H1 (cell line): ENCODE measurements around the gene ANK3. TPM values are rescaled to one million over a fixed set of nuclear protein-coding genes. Genes with fewer than 3 reads are reported as not detected.
A peak's percentile ranks its signal among the peaks of the same experiment; 100 is the strongest.

ENCODE experiments used
- CTCF ChIA-PET: fragments of 300-600 bp; sonication (Branson Sonifier 250); formaldehyde crosslinking; loops from one replicate; lab custom pipeline; 2021; ENCODE audit not compliant: partially characterized antibody; lab: Charles Lee
- POLR2A ChIA-PET: fragments of 300-600 bp; sonication (Branson Sonifier 250); formaldehyde crosslinking; loops from one replicate; lab custom pipeline; 2021; ENCODE audit warnings: inconsistent platforms; ENCODE audit not compliant: partially characterized antibody; lab: Charles Lee
- DNase-seq, 2 experiments: peaks; one replicate each; pipeline versions ENCODE4 v3.0.0 to v3.0.0-alpha.2; 2010 to 2022; ENCODE audit warnings: low spot score in 2 of 2, low read depth in 1 of 2, mixed read lengths in 1 of 2
- FAIRE-seq: peaks from 2 replicates; lab custom pipeline; 2011; peaks lifted over from hg19 to GRCh38; lab: Jason Lieb, UNC
- H2AFZ ChIP-seq: 2 replicates; pipeline ENCODE4 v1.8.1; 2012; ENCODE audit warnings: low read length, inconsistent platforms
- H2AK5ac ChIP-seq: 2 replicates; pipeline ENCODE4 v1.6.1; 2013; ENCODE audit warnings: low read depth, low read length
- H2BK120ac ChIP-seq: replicated peaks from 2 replicates; pipeline ENCODE3; 2013; ENCODE audit warnings: low read depth, low read length, inconsistent platforms
- H2BK12ac ChIP-seq: 2 replicates; pipeline ENCODE4 v1.6.1; 2013; ENCODE audit warnings: low read depth, low read length
- H2BK15ac ChIP-seq: 2 replicates; pipeline ENCODE4 v1.6.1; 2013; ENCODE audit warnings: low read length
- H2BK20ac ChIP-seq: 2 replicates; pipeline ENCODE4 v1.6.1; 2013; ENCODE audit warnings: low read length
- H2BK5ac ChIP-seq: 2 replicates; pipeline ENCODE4 v1.6.1; 2013; ENCODE audit warnings: low read depth, low read length
- H3K14ac ChIP-seq: 2 replicates; pipeline ENCODE4 v1.6.1; 2013; ENCODE audit warnings: inconsistent platforms; ENCODE audit not compliant: insufficient read length
- H3K18ac ChIP-seq: 2 replicates; pipeline ENCODE4 v1.6.1; 2013; ENCODE audit warnings: low read length; ENCODE audit errors: extremely low read depth
- H3K23ac ChIP-seq: 2 replicates; pipeline ENCODE4 v1.6.1; 2013; ENCODE audit warnings: inconsistent platforms; ENCODE audit not compliant: insufficient read length
- H3K23me2 ChIP-seq: 2 replicates; pipeline ENCODE4 v1.6.1; 2013; ENCODE audit warnings: low read depth, low read length
- H3K27ac ChIP-seq: 2 replicates; pipeline ENCODE4 v1.6.1; 2011; ENCODE audit warnings: low read depth, low read length, inconsistent platforms
- H3K27me3 ChIP-seq, 4 experiments: replicated peaks in 1 of 4; 1 replicate in 1 of 4; 2 replicates in 3 of 4; pipeline versions ENCODE4 v1.6.1 to v1.8.1; 2011 to 2013; ENCODE audit warnings: low read length in 3 of 4, mild to moderate bottlenecking in 3 of 4, inconsistent platforms in 2 of 4, mixed read lengths in 2 of 4, moderate library complexity in 1 of 4; ENCODE audit not compliant: control insufficient read depth in 3 of 4, insufficient read depth in 3 of 4; ENCODE audit errors: extremely low read depth in 1 of 4
- H3K36me3 ChIP-seq, 4 experiments: 2 replicates each; pipeline versions ENCODE4 v1.6.1 to v1.8.1; 2011 to 2013; ENCODE audit warnings: mild to moderate bottlenecking in 4 of 4, low read length in 3 of 4, moderate library complexity in 2 of 4, control low read depth in 1 of 4, inconsistent platforms in 1 of 4; ENCODE audit not compliant: insufficient read depth in 4 of 4, control insufficient read depth in 2 of 4
- H3K4ac ChIP-seq: replicated peaks from 2 replicates; pipeline ENCODE3; 2013; ENCODE audit warnings: low read length, low read depth, mixed read lengths, inconsistent platforms; ENCODE audit not compliant: insufficient read length
- H3K4me1 ChIP-seq, 4 experiments: replicated peaks in 1 of 4; 1 replicate in 1 of 4; 2 replicates in 3 of 4; pipeline versions ENCODE4 v1.6.1 to v1.8.1; 2011 to 2013; ENCODE audit warnings: low read length in 3 of 4, inconsistent platforms in 2 of 4, mixed read lengths in 1 of 4; ENCODE audit not compliant: insufficient read depth in 4 of 4, control insufficient read depth in 3 of 4
- H3K4me2 ChIP-seq, 2 experiments: 2 replicates each; pipeline versions ENCODE4 v1.6.1 to v1.8.1; 2011 to 2013; ENCODE audit warnings: low read depth in 2 of 2, low read length in 2 of 2, control low read depth in 1 of 2, inconsistent platforms in 1 of 2, mild to moderate bottlenecking in 1 of 2; ENCODE audit not compliant: insufficient read depth in 1 of 2
- H3K4me3 ChIP-seq, 4 experiments: fragments of 200-600, 300-600 bp in 1 of 4; sonication (generic), shearing (Covaris generic), sonication (Bioruptor Twin) in 1 of 4; 2 replicates each; pipeline versions ENCODE4 v1.5.1 to v1.8.1; 2011 to 2016; ENCODE audit warnings: low read length in 4 of 4, low read depth in 3 of 4, control low read depth in 2 of 4, inconsistent platforms in 2 of 4, mild to moderate bottlenecking in 2 of 4, mixed read lengths in 1 of 4, moderate library complexity in 1 of 4; ENCODE audit not compliant: insufficient read depth in 2 of 4; ENCODE audit errors: extremely low read depth in 1 of 4
- H3K56ac ChIP-seq: replicated peaks from 2 replicates; pipeline ENCODE3; 2013; ENCODE audit warnings: low read depth, mild to moderate bottlenecking, mixed read lengths, low read length, inconsistent platforms; ENCODE audit not compliant: insufficient read length
- H3K79me1 ChIP-seq: 2 replicates; pipeline ENCODE4 v1.6.1; 2013; ENCODE audit warnings: low read depth, low read length, control low read depth
- H3K79me2 ChIP-seq, 2 experiments: 2 replicates each; pipeline versions ENCODE4 v1.6.1 to v1.8.1; 2012 to 2013; ENCODE audit warnings: low read length in 2 of 2, mild to moderate bottlenecking in 2 of 2, inconsistent platforms in 1 of 2; ENCODE audit not compliant: insufficient read depth in 2 of 2, control insufficient read depth in 1 of 2
- H3K9ac ChIP-seq, 4 experiments: replicated peaks in 1 of 4; 1 replicate in 1 of 4; 2 replicates in 3 of 4; pipeline versions ENCODE4 v1.6.1 to v1.8.1; 2011 to 2013; ENCODE audit warnings: low read depth in 3 of 4, low read length in 3 of 4, control low read depth in 2 of 4, mild to moderate bottlenecking in 2 of 4, moderate library complexity in 2 of 4, inconsistent platforms in 1 of 4; ENCODE audit errors: extremely low read depth in 1 of 4
- H3K9me3 ChIP-seq, 2 experiments: 2 replicates each; pipeline versions ENCODE4 v1.6.1 to v1.8.1; 2012 to 2013; ENCODE audit warnings: mild to moderate bottlenecking in 2 of 2, moderate library complexity in 2 of 2, control low read depth in 1 of 2, inconsistent platforms in 1 of 2, low read depth in 1 of 2, low read length in 1 of 2, mixed read lengths in 1 of 2; ENCODE audit not compliant: insufficient read depth in 2 of 2
- H4K20me1 ChIP-seq, 2 experiments: replicated peaks in 1 of 2; 2 replicates each; pipeline versions ENCODE3 to v1.8.1; 2011 to 2013; ENCODE audit warnings: inconsistent platforms in 2 of 2, low read length in 2 of 2, mild to moderate bottlenecking in 1 of 2; ENCODE audit not compliant: insufficient read depth in 2 of 2, control insufficient read depth in 1 of 2
- H4K5ac ChIP-seq: 2 replicates; pipeline ENCODE4 v1.6.1; 2013; ENCODE audit warnings: low read length, low read depth, mixed read lengths, inconsistent platforms; ENCODE audit not compliant: insufficient read length
- H4K8ac ChIP-seq: 2 replicates; pipeline ENCODE4 v1.8.0; 2013; ENCODE audit warnings: mild to moderate bottlenecking, moderate library complexity, low read length, inconsistent platforms; ENCODE audit not compliant: insufficient read depth; ENCODE audit errors: extremely low read depth
- H4K91ac ChIP-seq: replicated peaks from 2 replicates; pipeline ENCODE3; 2013; ENCODE audit warnings: low read length, mixed read lengths, inconsistent platforms; ENCODE audit not compliant: insufficient read length
- ASH2L ChIP-seq: fragments of 200-600, 300-600 bp; sonication (generic); IDR thresholded peaks from one replicate; pipeline ENCODE4 v1.7.1; 2017; ENCODE audit warnings: low read length
- ATF2 ChIP-seq: IDR thresholded peaks from 2 replicates; pipeline ENCODE4 v1.6.1; 2012; ENCODE audit warnings: low read length, inconsistent platforms
- ATF3 ChIP-seq: IDR thresholded peaks from 2 replicates; pipeline ENCODE4 v1.6.1; 2011; ENCODE audit warnings: low read depth, mild to moderate bottlenecking, low read length; ENCODE audit not compliant: insufficient read depth
- BRCA1 ChIP-seq: IDR thresholded peaks from 2 replicates; pipeline ENCODE4 v1.6.1; 2012; ENCODE audit warnings: low read depth, low read length, improper control_type of control experiment
- CBX8 ChIP-seq: fragments of 300-800, 300-1000 bp; sonication (generic); IDR thresholded peaks from 2 replicates; pipeline ENCODE4 v1.7.1; 2016; ENCODE audit warnings: low read depth, low read length, borderline replicate concordance
- CEBPB ChIP-seq: IDR thresholded peaks from 2 replicates; pipeline ENCODE4 v1.6.1; 2012; ENCODE audit warnings: low read depth, low read length
- MAFK ChIP-seq: IDR thresholded peaks from 2 replicates; pipeline ENCODE4 v1.6.1; 2012; ENCODE audit warnings: low read depth, mild to moderate bottlenecking, improper control_type of control experiment, low read length
- MAX ChIP-seq: IDR thresholded peaks from 2 replicates; pipeline ENCODE4 v1.6.1; 2012; ENCODE audit warnings: inconsistent platforms
- NANOG ChIP-seq: IDR thresholded peaks from 2 replicates; pipeline ENCODE4 v1.6.1; 2011; ENCODE audit warnings: low read length, low read depth, mild to moderate bottlenecking, inconsistent platforms; ENCODE audit not compliant: insufficient read depth, poor library complexity, severe bottlenecking
- POLR2AphosphoS5 ChIP-seq: IDR thresholded peaks from 2 replicates; pipeline ENCODE4 v1.6.1; 2011; ENCODE audit warnings: low read depth, low read length
- SRF ChIP-seq: IDR thresholded peaks from 2 replicates; pipeline ENCODE4 v1.6.1; 2011; ENCODE audit warnings: mild to moderate bottlenecking, low read depth, low read length, moderate library complexity
- TEAD4 ChIP-seq: IDR thresholded peaks from 2 replicates; pipeline ENCODE4 v1.6.1; 2012; ENCODE audit warnings: low read depth, low read length, inconsistent platforms, mixed read lengths
- polyA plus RNA-seq, 7 experiments: library from polyadenylated mRNA; depleted of rRNA in 3 of 7; stranded (reverse) in 5 of 7; unstranded in 2 of 7; fragments of >200 nt in 5 of 7; fragments of 200-250 nt in 2 of 7; gene quantifications; 1 replicate in 5 of 7; 2 replicates in 1 of 7; 4 replicates in 1 of 7; pipeline versions ENCODE4 v1.2.1 to v1.2.3, GENCODE V29; 2011 to 2013; ENCODE audit warnings: missing spikeins in 2 of 7, mixed read lengths in 2 of 7
- total RNA-seq: library from RNA; stranded (reverse); fragmentation: NEBNext Ultra II Directional; extraction: Animal tissue kit (Norgen Biotek cat#: 25700); gene quantifications from 2 replicates; pipeline ENCODE4 v1.2.1, GENCODE V29; 2021

ANK3 gene
- total and polyA plus RNA-seq, 2 of the 8 experiments (the other 6 are each of a cell fraction or from before 2014, with no cell fraction given): 18.1 to 67.9 TPM

GRCh38 chr10:60048091-60048501 lies 341.6 kb downstream of the ANK3 start:
- H3K23me2 ChIP-seq: no peaks in the 10 kb centered on the region
- H3K56ac ChIP-seq: no peak overlapping the region
- H3K18ac ChIP-seq: no peak overlapping the region
- no peak overlapping the region for H2AK5ac ChIP-seq
- no peak overlapping the region for H2AFZ ChIP-seq
- H3K4ac ChIP-seq: no peak overlapping the region
- H3K23ac ChIP-seq: no peak overlapping the region
- H3K9me3 ChIP-seq: no peaks in the 10 kb centered on the region
- POLR2A ChIA-PET: no interaction called here
- DNase-seq: peak in 1 of 2 experiments; percentile 47
- no peak overlapping the region for H4K91ac ChIP-seq
- no peak overlapping the region for H2BK5ac ChIP-seq
- no peak overlapping the region for H3K9ac ChIP-seq
- H3K79me1 ChIP-seq: no peaks in the 10 kb centered on the region
- no peaks in the 10 kb centered on the region for H3K79me2 ChIP-seq
- H4K20me1 ChIP-seq: no peaks in the 10 kb centered on the region
- no peak overlapping the region for H3K4me2 ChIP-seq
- H2BK20ac ChIP-seq: no peak overlapping the region
- no peaks in the 10 kb centered on the region for H3K36me3 ChIP-seq
- H2BK15ac ChIP-seq: no peak overlapping the region
- CTCF ChIA-PET: interaction anchor here (0.6 to 5.0 kb wide), 12 partner anchors 11 to 462 kb away, joined by 3 to 26 read pairs (median 4); no protein-coding TSS in a partner anchor
- H4K5ac ChIP-seq: no peak overlapping the region
- no peak overlapping the region for H3K4me3 ChIP-seq
- H2BK120ac ChIP-seq: no peak overlapping the region
- H3K27me3 ChIP-seq: no peaks in the 10 kb centered on the region
- no peak overlapping the region for H3K14ac ChIP-seq
- no peak overlapping the region for H3K27ac ChIP-seq
- no peak overlapping the region for H2BK12ac ChIP-seq
- H3K4me1 ChIP-seq: no peaks in the 10 kb centered on the region; a peak in 2 of 7 replicates
- peak; percentile 96 for FAIRE-seq
- H4K8ac ChIP-seq: no peak overlapping the region
- TF ChIP-seq CEBPB (peak; percentile 49; the same call in 1 of the 2 replicates), MAX (0 out of 2 replicates have a peak, but pooled peaks have one; percentile 40), ASH2L (no peak), SRF (0 out of 2 replicates have a peak, but pooled peaks have one; percentile 2), ATF3 (0 out of 2 replicates have a peak, but pooled peaks have one; percentile 36), CBX8 (no peak), TEAD4 (peak; percentile 100), BRCA1 (peak; percentile 42), ATF2 (peak; percentile 93), POLR2AphosphoS5 (0 out of 2 replicates have a peak, but pooled peaks have one; percentile 28), NANOG (peak; percentile 93), MAFK (no peak)
